B cell (primary cell): ENCODE measurements around the gene STK4. TPM values are rescaled to one million over a fixed set of nuclear protein-coding genes. Genes with fewer than 3 reads are reported as not detected.

Experiments
- ATAC-seq: fragments of 200-7000 bp; cut with Tn5 transposase; one replicate; pipeline ENCODE4 v1.10.0; 2021; ENCODE audit warnings: low read depth, mild to moderate bottlenecking, moderate number of reproducible peaks, moderate library complexity
- CTCF ChIA-PET: fragments of 350-600 bp; sonication (Branson Sonifier 250); formaldehyde crosslinking; loops from one replicate; lab custom pipeline; 2021; ENCODE audit warnings: antibody characterized with exemption, inconsistent platforms; lab: Charles Lee
- POLR2A ChIA-PET: fragments of 350-600 bp; sonication (Branson Sonifier 250); formaldehyde crosslinking; loops from one replicate; lab custom pipeline; 2021; ENCODE audit warnings: antibody characterized with exemption; lab: Charles Lee
- DNase-seq: peaks from one replicate; pipeline ENCODE4 v3.0.0; 2013
- H2AFZ ChIP-seq: 2 replicates; pipeline ENCODE4 v1.6.1; 2012; ENCODE audit warnings: mild to moderate bottlenecking, low read depth, low read length; ENCODE audit not compliant: insufficient read depth, poor library complexity, severe bottlenecking
- H3K27ac ChIP-seq, 2 donors: 1 replicate in 1 of 2; 2 replicates in 1 of 2; pipeline ENCODE4 v1.5.1; 2012 to 2013; ENCODE audit warnings: low read length in 2 of 2, mild to moderate bottlenecking in 2 of 2, moderate library complexity in 1 of 2
- H3K27me3 ChIP-seq, 4 experiments: fragments of 200-600 bp in 1 of 4; sonication (generic) in 1 of 4; replicated peaks in 1 of 4; 1 replicate in 2 of 4; 2 replicates in 2 of 4; pipeline versions ENCODE4 v1.6.1 to v1.7.0; 2013 to 2016; ENCODE audit warnings: low read length in 3 of 4, mild to moderate bottlenecking in 2 of 4, mixed read lengths in 1 of 4, moderate library complexity in 1 of 4; ENCODE audit not compliant: insufficient read depth in 4 of 4, control insufficient read depth in 3 of 4; ENCODE audit errors: control extremely low read depth in 1 of 4
- H3K36me3 ChIP-seq, 2 experiments: replicated peaks in 1 of 2; 1 replicate in 1 of 2; 2 replicates in 1 of 2; pipeline versions ENCODE4 v1.6.1 to v1.7.1; 2013; ENCODE audit warnings: low read length in 1 of 2; ENCODE audit not compliant: insufficient read depth in 2 of 2, control insufficient read depth in 1 of 2; ENCODE audit errors: control extremely low read depth in 1 of 2, extremely low read depth in 1 of 2
- H3K4me1 ChIP-seq, 2 donors: fragments of 200-600 bp in 1 of 2; sonication (generic) in 1 of 2; 1 replicate in 1 of 2; 2 replicates in 1 of 2; pipeline versions ENCODE4 v1.5.1 to v1.6.1; 2013 to 2017; ENCODE audit warnings: low read length in 2 of 2; ENCODE audit not compliant: control insufficient read depth in 2 of 2, insufficient read depth in 2 of 2
- H3K4me2 ChIP-seq: replicated peaks from 2 replicates; pipeline ENCODE3; 2012; ENCODE audit warnings: mild to moderate bottlenecking, low read depth, low read length; ENCODE audit not compliant: poor library complexity, severe bottlenecking
- H3K4me3 ChIP-seq, 5 experiments: fragments of 200-600 bp in 1 of 5; sonication (generic) in 1 of 5; 1 replicate in 3 of 5; 2 replicates in 2 of 5; pipeline versions ENCODE4 v1.5.1 to v1.7.0; 2011 to 2016; ENCODE audit warnings: low read length in 4 of 5, mild to moderate bottlenecking in 4 of 5, low read depth in 2 of 5, control low read depth in 1 of 5, moderate library complexity in 1 of 5; ENCODE audit not compliant: insufficient read depth in 1 of 5; ENCODE audit errors: control extremely low read depth in 1 of 5, extremely low read depth in 1 of 5
- H3K79me2 ChIP-seq: fragments of 200-600 bp; sonication (generic); one replicate; pipeline ENCODE4 v1.6.0; 2016; ENCODE audit warnings: low read length; ENCODE audit not compliant: control insufficient read depth, insufficient read depth
- H3K9ac ChIP-seq: fragments of 200-600 bp; sonication (generic); 2 replicates; pipeline ENCODE4 v1.6.1; 2017; ENCODE audit warnings: mild to moderate bottlenecking, low read length, moderate library complexity
- H3K9me3 ChIP-seq, 3 donors: one replicate each; pipeline versions ENCODE4 v1.6.1 to v1.7.1; 2013; ENCODE audit warnings: low read length in 2 of 3; ENCODE audit not compliant: control insufficient read depth in 2 of 3, insufficient read depth in 1 of 3; ENCODE audit errors: control extremely low read depth in 1 of 3
- H4K20me1 ChIP-seq: 2 replicates; pipeline ENCODE4 v1.6.0; 2012; ENCODE audit warnings: mild to moderate bottlenecking, low read length; ENCODE audit not compliant: insufficient read depth, control insufficient read depth, poor library complexity, severe bottlenecking
- H3K27ac Mint-ChIP-seq: one replicate; pipeline ENCODE4 v1.8.0; 2021; ENCODE audit warnings: mixed read lengths
- H3K27me3 Mint-ChIP-seq: one replicate; pipeline ENCODE4 v1.8.0; 2021; ENCODE audit warnings: mixed read lengths
- H3K4me1 Mint-ChIP-seq: one replicate; pipeline ENCODE4 v1.8.0; 2021; ENCODE audit warnings: mixed read lengths
- H3K4me3 Mint-ChIP-seq: one replicate; pipeline ENCODE4 v1.8.0; 2021; ENCODE audit warnings: mixed read lengths
- H3K9me3 Mint-ChIP-seq: one replicate; pipeline ENCODE4 v1.8.0; 2022; ENCODE audit warnings: mixed read lengths; ENCODE audit not compliant: insufficient read depth
- EZH2 ChIP-seq: IDR thresholded peaks from 2 replicates; pipeline ENCODE4 v1.6.1; 2012; ENCODE audit warnings: borderline replicate concordance, low read depth, mild to moderate bottlenecking, moderate library complexity, low read length; ENCODE audit not compliant: insufficient read depth, poor library complexity, severe bottlenecking
- WGBS: methylation state at CpG from one replicate; pipeline ENCODE4 v1.1.5; 2013; ENCODE audit warnings: missing lambda C conversion rate; ENCODE audit not compliant: insufficient coverage; 5-methylcytosine and 5-hydroxymethylcytosine counted together
- intact Hi-C: fragments of 100-400 bp; cut with micrococcal nuclease; formaldehyde crosslinking; loops from one replicate; pipeline ENCODE4 v1.10.0; 2022
- polyA plus RNA-seq: library from polyadenylated mRNA; depleted of rRNA; stranded (reverse); fragments of >200 nt; gene quantifications from 2 replicates; pipeline ENCODE4 v1.2.3, GENCODE V29; 2012
- total RNA-seq, 2 donors: library from RNA; stranded (reverse); fragments of 120-200 nt in 1 of 2; gene quantifications; 1 replicate in 1 of 2; 2 replicates in 1 of 2; pipeline versions ENCODE4 v1.2.3 to v1.2.4, GENCODE V29; 2013 to 2022
- TF ChIP-seq, protein P1 (sequence below): fragments of 200-600 bp; IDR thresholded peaks from one replicate; pipeline ENCODE4 v1.8.0; 2022; ENCODE audit warnings: antibody characterized with exemption, mild to moderate bottlenecking

Gene STK4
- total and polyA plus RNA-seq, 2 donors (not counting 1 experiment from before 2014, with no cell fraction given): 38.9 to 324 TPM

DNA sequence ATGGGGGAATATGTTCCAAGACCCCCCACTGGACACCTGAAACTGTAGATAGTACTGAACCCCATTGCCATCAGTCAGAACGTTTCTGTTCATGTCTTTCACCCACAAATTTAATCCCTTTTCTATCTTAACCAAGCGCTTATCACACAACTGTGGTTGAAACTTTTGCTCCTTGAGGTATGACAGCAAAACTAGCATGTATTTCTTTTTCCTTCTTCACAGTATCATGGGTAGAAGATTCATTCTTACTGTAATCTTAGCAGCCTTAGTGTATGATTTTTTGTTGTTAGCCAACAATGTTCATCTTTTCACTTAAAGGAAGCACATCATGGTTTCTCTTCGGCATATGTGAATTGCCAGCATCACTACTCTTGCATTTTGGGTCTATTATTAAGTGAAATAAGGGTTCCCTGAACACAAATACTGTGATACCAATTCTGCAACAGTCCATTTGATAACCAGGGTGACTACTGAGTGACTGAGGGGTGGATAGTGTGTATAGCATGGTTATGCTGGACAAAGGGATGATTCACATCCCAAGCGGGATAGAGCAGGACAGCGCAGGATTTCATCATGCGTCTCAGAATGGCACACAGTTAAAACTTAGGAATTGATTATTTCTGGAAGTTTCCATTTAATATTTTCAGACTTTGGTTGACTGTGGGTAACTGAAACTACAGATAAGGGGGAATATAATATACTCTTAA is 92.9 kb downstream of the STK4 start:
- peaks cover 88% of the 10 kb centered on the region for H3K79me2 ChIP-seq
- H3K9ac ChIP-seq: no peak overlapping the region
- H4K20me1 ChIP-seq: peaks cover 13% of the 10 kb centered on the region
- ATAC-seq: no peak
- no peak for DNase-seq
- peak overlapping the region in 1 of 2 donors; percentile 61 for H3K27ac ChIP-seq
- no peak overlapping the region for H3K4me2 ChIP-seq
- no peak for TF ChIP-seq EZH2
- TF ChIP-seq, protein P1, sequence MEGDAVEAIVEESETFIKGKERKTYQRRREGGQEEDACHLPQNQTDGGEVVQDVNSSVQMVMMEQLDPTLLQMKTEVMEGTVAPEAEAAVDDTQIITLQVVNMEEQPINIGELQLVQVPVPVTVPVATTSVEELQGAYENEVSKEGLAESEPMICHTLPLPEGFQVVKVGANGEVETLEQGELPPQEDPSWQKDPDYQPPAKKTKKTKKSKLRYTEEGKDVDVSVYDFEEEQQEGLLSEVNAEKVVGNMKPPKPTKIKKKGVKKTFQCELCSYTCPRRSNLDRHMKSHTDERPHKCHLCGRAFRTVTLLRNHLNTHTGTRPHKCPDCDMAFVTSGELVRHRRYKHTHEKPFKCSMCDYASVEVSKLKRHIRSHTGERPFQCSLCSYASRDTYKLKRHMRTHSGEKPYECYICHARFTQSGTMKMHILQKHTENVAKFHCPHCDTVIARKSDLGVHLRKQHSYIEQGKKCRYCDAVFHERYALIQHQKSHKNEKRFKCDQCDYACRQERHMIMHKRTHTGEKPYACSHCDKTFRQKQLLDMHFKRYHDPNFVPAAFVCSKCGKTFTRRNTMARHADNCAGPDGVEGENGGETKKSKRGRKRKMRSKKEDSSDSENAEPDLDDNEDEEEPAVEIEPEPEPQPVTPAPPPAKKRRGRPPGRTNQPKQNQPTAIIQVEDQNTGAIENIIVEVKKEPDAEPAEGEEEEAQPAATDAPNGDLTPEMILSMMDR: no peak
- no peak overlapping the region for H2AFZ ChIP-seq
- peaks cover 4 to 41% of the 10 kb centered on the region in 2 experiments for H3K36me3 ChIP-seq
- ChIA-PET CTCF (interaction anchor here (1.7 kb wide), 1 partner anchor 15 kb away, joined by 7 read pairs; no protein-coding TSS in a partner anchor), POLR2A (no interaction called here)
- intact Hi-C loops: no loop called here
- Mint-ChIP-seq H3K4me3 (no peak overlapping the region), H3K9me3 (no peaks in the 10 kb centered on the region), H3K27me3 (no peaks in the 10 kb centered on the region), H3K4me1 (peaks cover 54% of the 10 kb centered on the region), H3K27ac (peak overlapping the region; percentile 72)
- H3K27me3 ChIP-seq: no peaks in the 10 kb centered on the region
- WGBS: 67% methylated on average over 1 of the region's 6 CpGs
- peaks cover 0 to under 1% (median 0%) of the 10 kb centered on the region in 3 donors for H3K9me3 ChIP-seq
- peaks cover 6 to 15% of the 10 kb centered on the region in 2 donors for H3K4me1 ChIP-seq
- H3K4me3 ChIP-seq: no peak overlapping the region

DNA sequence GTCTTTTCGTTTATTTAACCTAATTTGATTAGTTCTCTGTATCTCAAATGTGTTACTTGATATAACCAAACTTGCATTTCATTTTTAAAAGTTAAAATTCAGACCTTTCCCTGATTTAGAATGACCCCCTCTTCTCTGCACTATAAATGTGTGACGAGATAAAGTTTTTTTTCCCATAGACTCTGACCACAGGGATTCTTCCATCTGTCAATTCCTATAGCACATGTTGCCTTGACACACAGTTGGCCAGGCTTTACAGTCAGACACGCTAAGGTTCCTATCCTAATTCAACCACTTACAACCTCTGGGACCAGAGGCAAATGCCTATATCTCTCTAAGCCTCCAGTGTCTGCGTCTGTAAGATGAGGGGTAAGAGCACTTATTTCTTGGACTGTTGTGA is 94.0 kb downstream of the STK4 start:
- Mint-ChIP-seq H3K4me1 (peaks cover 58% of the 10 kb centered on the region), H3K9me3 (no peaks in the 10 kb centered on the region), H3K27me3 (no peaks in the 10 kb centered on the region), H3K27ac (peak overlapping the region; percentile 29), H3K4me3 (no peak overlapping the region)
- Histone ChIP-seq H3K27ac (peak overlapping the region in 1 of 2 donors; percentile 60), H3K4me1 (peaks cover 7 to 11% of the 10 kb centered on the region in 2 donors), H3K79me2 (peaks cover 88% of the 10 kb centered on the region), H4K20me1 (peaks cover 23% of the 10 kb centered on the region), H3K36me3 (peaks cover 4 to 37% of the 10 kb centered on the region in 2 experiments), H3K9ac (no peak overlapping the region), H2AFZ (no peak overlapping the region), H3K9me3 (peaks cover 0 to 1% (median 0%) of the 10 kb centered on the region in 3 donors), H3K4me2 (no peak overlapping the region), H3K27me3 (no peaks in the 10 kb centered on the region), H3K4me3 (no peak overlapping the region)
- CTCF ChIA-PET: interaction anchor here (1.0 to 1.7 kb wide), 3 partner anchors 8 to 49 kb away, joined by 3 to 7 read pairs (median 5); no protein-coding TSS in a partner anchor
- no CpG with 5 or more reads among the region's 4 CpGs for WGBS
- DNase-seq: no peak
- no peak for ATAC-seq
- TF ChIP-seq, protein P1: no peak
- TF ChIP-seq EZH2: no peak
- intact Hi-C loops: no loop called here
- POLR2A ChIA-PET: no interaction called here
